ENCODE measurements around the gene CREG2. TPM values are rescaled to one million over a fixed set of nuclear protein-coding genes. Genes with fewer than 3 reads are reported as not detected.
A peak's percentile ranks its signal among the peaks of the same experiment; 100 is the strongest.

CREG2 gene
- total RNA-seq, 1 experiment from 2014 or later = not detected

- H3K9ac ChIP-seq (ENCODE audit: low read length) = no peak overlapping the region
Measured at GRCh38 chr2:101310090-101310833, 77.0 kb downstream of the CREG2 start.

GRCh38 chr2:101308432-101309210, 78.7 kb downstream of the CREG2 start, which contains the start of gene RNF149:
Gene RNF149 (minus strand): TSS chr2:101308701. CDS start chr2:101308588, 113 bp downstream.
- Histone ChIP-seq H3K9ac (ENCODE audit: low read length) (peak within 1 kb of the TSS; percentile 56), H4K20me1 (ENCODE audit: insufficient read depth, low read depth, low read length) (no peaks in the 10 kb centered on the region), H3K4me3 (ENCODE audit: low read length) (peak within 1 kb of the TSS; percentile 68), H2AFZ (ENCODE audit: low read length) (peak within 1 kb of the TSS; percentile 96), H3K4me1 (ENCODE audit: low read length) (peaks cover 14% of the 10 kb centered on the region), H3K9me2 (replicated peaks; ENCODE audit: insufficient read depth, low read length) (no peaks in the 10 kb centered on the region), H3K27ac (ENCODE audit: low read length) (no peak within 1 kb of the TSS), H3K79me2 (ENCODE audit: low read length) (no peaks in the 10 kb centered on the region), H3K36me3 (ENCODE audit: insufficient read depth, low read length) (no peaks in the 10 kb centered on the region), H3K27me3 (ENCODE audit: low read length) (no peaks in the 10 kb centered on the region), H3K9me3 (ENCODE audit: low read length) (no peaks in the 10 kb centered on the region), H3K4me2 (ENCODE audit: low read depth, low read length, poor library complexity, severe bottlenecking) (peak within 1 kb of the TSS; percentile 60)
- DNase-seq = peak; percentile 87

More at GRCh38 chr2:101310090-101310833, 77.0 kb downstream of the CREG2 start:
- Histone ChIP-seq H3K9me3 (ENCODE audit: low read length) (no peaks in the 10 kb centered on the region), H3K36me3 (ENCODE audit: insufficient read depth, low read length) (no peaks in the 10 kb centered on the region), H3K27ac (ENCODE audit: low read length) (no peak overlapping the region), H3K4me2 (ENCODE audit: low read depth, low read length, poor library complexity, severe bottlenecking) (no peak overlapping the region), H3K4me1 (ENCODE audit: low read length) (peaks cover 14% of the 10 kb centered on the region), H3K79me2 (ENCODE audit: low read length) (no peaks in the 10 kb centered on the region), H4K20me1 (ENCODE audit: insufficient read depth, low read depth, low read length) (no peaks in the 10 kb centered on the region), H3K4me3 (ENCODE audit: low read length) (no peak overlapping the region), H3K27me3 (ENCODE audit: low read length) (no peaks in the 10 kb centered on the region), H3K9me2 (replicated peaks; ENCODE audit: insufficient read depth, low read length) (no peaks in the 10 kb centered on the region), H2AFZ (ENCODE audit: low read length) (no peak overlapping the region)
- no peak for DNase-seq

- no peak for DNase-seq
- H3K27me3 ChIP-seq (ENCODE audit: low read length) = no peaks in the 10 kb centered on the region
- no peaks in the 10 kb centered on the region for H4K20me1 ChIP-seq (ENCODE audit: insufficient read depth, low read depth, low read length)
- H3K9ac ChIP-seq (ENCODE audit: low read length) = peak overlapping the region; percentile 56
- H2AFZ ChIP-seq (ENCODE audit: low read length) = peak overlapping the region; percentile 96
- peak overlapping the region; percentile 60 for H3K4me2 ChIP-seq (ENCODE audit: low read depth, low read length, poor library complexity, severe bottlenecking)
- H3K9me3 ChIP-seq (ENCODE audit: low read length) = no peaks in the 10 kb centered on the region
- no peaks in the 10 kb centered on the region for H3K79me2 ChIP-seq (ENCODE audit: low read length)
- H3K9me2 ChIP-seq (replicated peaks; ENCODE audit: insufficient read depth, low read length) = no peaks in the 10 kb centered on the region
- peak overlapping the region; percentile 68 for H3K4me3 ChIP-seq (ENCODE audit: low read length)
- peaks cover 14% of the 10 kb centered on the region for H3K4me1 ChIP-seq (ENCODE audit: low read length)
- no peak overlapping the region for H3K27ac ChIP-seq (ENCODE audit: low read length)
- H3K36me3 ChIP-seq (ENCODE audit: insufficient read depth, low read length) = no peaks in the 10 kb centered on the region
Measured at GRCh38 chr2:101307950-101308431, 79.3 kb downstream of the CREG2 start.

GRCh38 chr2:101307503-101307902, 79.8 kb downstream of the CREG2 start:
- Histone ChIP-seq H3K9ac (ENCODE audit: low read length) (no peak overlapping the region), H3K79me2 (ENCODE audit: low read length) (no peaks in the 10 kb centered on the region), H3K4me2 (ENCODE audit: low read depth, low read length, poor library complexity, severe bottlenecking) (peak overlapping the region; percentile 60), H3K36me3 (ENCODE audit: insufficient read depth, low read length) (no peaks in the 10 kb centered on the region), H3K4me1 (ENCODE audit: low read length) (peaks cover 14% of the 10 kb centered on the region), H3K27ac (ENCODE audit: low read length) (no peak overlapping the region), H3K4me3 (ENCODE audit: low read length) (no peak overlapping the region), H3K27me3 (ENCODE audit: low read length) (no peaks in the 10 kb centered on the region), H2AFZ (ENCODE audit: low read length) (no peak overlapping the region), H3K9me2 (replicated peaks; ENCODE audit: insufficient read depth, low read length) (no peaks in the 10 kb centered on the region), H3K9me3 (ENCODE audit: low read length) (no peaks in the 10 kb centered on the region), H4K20me1 (ENCODE audit: insufficient read depth, low read depth, low read length) (no peaks in the 10 kb centered on the region)
- DNase-seq = no peak

GRCh38 chr2:101306410-101306809, 80.9 kb downstream of the CREG2 start:
- Histone ChIP-seq H3K79me2 (ENCODE audit: low read length) (no peaks in the 10 kb centered on the region), H3K27ac (ENCODE audit: low read length) (no peak overlapping the region), H2AFZ (ENCODE audit: low read length) (no peak overlapping the region), H4K20me1 (ENCODE audit: insufficient read depth, low read depth, low read length) (no peaks in the 10 kb centered on the region), H3K4me1 (ENCODE audit: low read length) (peaks cover 14% of the 10 kb centered on the region), H3K4me3 (ENCODE audit: low read length) (no peak overlapping the region), H3K9me3 (ENCODE audit: low read length) (no peaks in the 10 kb centered on the region), H3K27me3 (ENCODE audit: low read length) (no peaks in the 10 kb centered on the region), H3K36me3 (ENCODE audit: insufficient read depth, low read length) (no peaks in the 10 kb centered on the region), H3K9me2 (replicated peaks; ENCODE audit: insufficient read depth, low read length) (no peaks in the 10 kb centered on the region), H3K4me2 (ENCODE audit: low read depth, low read length, poor library complexity, severe bottlenecking) (no peak overlapping the region), H3K9ac (ENCODE audit: low read length) (no peak overlapping the region)
- no peak for DNase-seq

GRCh38 chr2:101305492-101306078, 81.7 kb downstream of the CREG2 start:
- H2AFZ ChIP-seq (ENCODE audit: low read length) = no peak overlapping the region
- no peak overlapping the region for H3K9ac ChIP-seq (ENCODE audit: low read length)
- no peak overlapping the region for H3K27ac ChIP-seq (ENCODE audit: low read length)
- H3K4me2 ChIP-seq (ENCODE audit: low read depth, low read length, poor library complexity, severe bottlenecking) = no peak overlapping the region
- H3K9me3 ChIP-seq (ENCODE audit: low read length) = no peaks in the 10 kb centered on the region
- no peaks in the 10 kb centered on the region for H3K36me3 ChIP-seq (ENCODE audit: insufficient read depth, low read length)
- H3K4me3 ChIP-seq (ENCODE audit: low read length) = no peak overlapping the region
- H3K9me2 ChIP-seq (replicated peaks; ENCODE audit: insufficient read depth, low read length) = no peaks in the 10 kb centered on the region
- no peaks in the 10 kb centered on the region for H3K27me3 ChIP-seq (ENCODE audit: low read length)
- H3K79me2 ChIP-seq (ENCODE audit: low read length) = no peaks in the 10 kb centered on the region
- peaks cover 14% of the 10 kb centered on the region for H3K4me1 ChIP-seq (ENCODE audit: low read length)
- DNase-seq = no peak
- no peaks in the 10 kb centered on the region for H4K20me1 ChIP-seq (ENCODE audit: insufficient read depth, low read depth, low read length)

GRCh38 chr2:101305035-101305434, 82.3 kb downstream of the CREG2 start:
- no peaks in the 10 kb centered on the region for H3K9me2 ChIP-seq (replicated peaks; ENCODE audit: insufficient read depth, low read length)
- no peak overlapping the region for H3K4me3 ChIP-seq (ENCODE audit: low read length)
- DNase-seq = no peak
- H2AFZ ChIP-seq (ENCODE audit: low read length) = no peak overlapping the region
- H3K27ac ChIP-seq (ENCODE audit: low read length) = no peak overlapping the region
- no peaks in the 10 kb centered on the region for H3K79me2 ChIP-seq (ENCODE audit: low read length)
- H3K9me3 ChIP-seq (ENCODE audit: low read length) = no peaks in the 10 kb centered on the region
- H3K9ac ChIP-seq (ENCODE audit: low read length) = no peak overlapping the region
- H3K4me1 ChIP-seq (ENCODE audit: low read length) = peaks cover 14% of the 10 kb centered on the region
- no peak overlapping the region for H3K4me2 ChIP-seq (ENCODE audit: low read depth, low read length, poor library complexity, severe bottlenecking)
- H3K36me3 ChIP-seq (ENCODE audit: insufficient read depth, low read length) = no peaks in the 10 kb centered on the region
- H3K27me3 ChIP-seq (ENCODE audit: low read length) = no peaks in the 10 kb centered on the region
- H4K20me1 ChIP-seq (ENCODE audit: insufficient read depth, low read depth, low read length) = no peaks in the 10 kb centered on the region

GRCh38 chr2:101303688-101304087, 83.6 kb downstream of the CREG2 start:
- H4K20me1 ChIP-seq (ENCODE audit: insufficient read depth, low read depth, low read length) = no peaks in the 10 kb centered on the region
- peaks cover 9% of the 10 kb centered on the region for H3K4me1 ChIP-seq (ENCODE audit: low read length)
- no peaks in the 10 kb centered on the region for H3K9me2 ChIP-seq (replicated peaks; ENCODE audit: insufficient read depth, low read length)
- H2AFZ ChIP-seq (ENCODE audit: low read length) = no peak overlapping the region
- no peaks in the 10 kb centered on the region for H3K79me2 ChIP-seq (ENCODE audit: low read length)
- H3K4me3 ChIP-seq (ENCODE audit: low read length) = no peak overlapping the region
- no peak overlapping the region for H3K27ac ChIP-seq (ENCODE audit: low read length)
- no peak overlapping the region for H3K4me2 ChIP-seq (ENCODE audit: low read depth, low read length, poor library complexity, severe bottlenecking)
- no peaks in the 10 kb centered on the region for H3K9me3 ChIP-seq (ENCODE audit: low read length)
- DNase-seq = no peak
- H3K9ac ChIP-seq (ENCODE audit: low read length) = no peak overlapping the region
- no peaks in the 10 kb centered on the region for H3K36me3 ChIP-seq (ENCODE audit: insufficient read depth, low read length)
- no peaks in the 10 kb centered on the region for H3K27me3 ChIP-seq (ENCODE audit: low read length)

Data from Karpas-422 (cell line).